ENCODE data around the gene AKT1S1.

AKT1S1 gene

GRCh38 chr19:49912965-49913685 lies 36.0 kb upstream of the AKT1S1 start:
- TF ChIP-seq CTCF (IDR thresholded peaks at IDR 0.05; ENCODE audit: insufficient read depth, low read depth, low read length, missing control alignments), result peak; percentile 47
- DNase-seq (ENCODE audit: low read depth), result peak; percentile 63
- H3K4me3 ChIP-seq (ENCODE audit: low read depth, low read length), result no peak overlapping the region

GRCh38 chr19:49911381-49912145 lies 34.4 kb upstream of the AKT1S1 start:
- H3K4me3 ChIP-seq (ENCODE audit: low read depth, low read length), result peak overlapping the region; percentile 22
- TF ChIP-seq CTCF (IDR thresholded peaks at IDR 0.05; ENCODE audit: insufficient read depth, low read depth, low read length, missing control alignments), result no peak
- peak; percentile 92 for DNase-seq (ENCODE audit: low read depth)

GRCh38 chr19:49910179-49910578 lies 33.0 kb upstream of the AKT1S1 start:
- no peak for DNase-seq (ENCODE audit: low read depth)
- no peak for TF ChIP-seq CTCF (IDR thresholded peaks at IDR 0.05; ENCODE audit: insufficient read depth, low read depth, low read length, missing control alignments)
- H3K4me3 ChIP-seq (ENCODE audit: low read depth, low read length), result no peak overlapping the region

- DNase-seq (ENCODE audit: low read depth), result no peak
- H3K4me3 ChIP-seq (ENCODE audit: low read depth, low read length), result no peak overlapping the region
- no peak for TF ChIP-seq CTCF (IDR thresholded peaks at IDR 0.05; ENCODE audit: insufficient read depth, low read depth, low read length, missing control alignments)
Observed at GRCh38 chr19:49908480-49909420, 31.6 kb upstream of the AKT1S1 start.

- peak; percentile 85 for DNase-seq (ENCODE audit: low read depth)
- no peak for TF ChIP-seq CTCF (IDR thresholded peaks at IDR 0.05; ENCODE audit: insufficient read depth, low read depth, low read length, missing control alignments)
- no peak overlapping the region for H3K4me3 ChIP-seq (ENCODE audit: low read depth, low read length)
Observed at GRCh38 chr19:49907745-49908446, 30.7 kb upstream of the AKT1S1 start.

All from GM12865 (cell line).